CD4-positive, alpha-beta T cell treated with Interleukin-17A for 4 hours (primary cell): Measurements from ENCODE around the gene LCNL1.

Source experiments
- DNase-seq: peaks from one replicate; pipeline ENCODE4 v3.0.0-alpha.2; 2020; ENCODE audit warnings: mixed read lengths

LCNL1 gene

DNA sequence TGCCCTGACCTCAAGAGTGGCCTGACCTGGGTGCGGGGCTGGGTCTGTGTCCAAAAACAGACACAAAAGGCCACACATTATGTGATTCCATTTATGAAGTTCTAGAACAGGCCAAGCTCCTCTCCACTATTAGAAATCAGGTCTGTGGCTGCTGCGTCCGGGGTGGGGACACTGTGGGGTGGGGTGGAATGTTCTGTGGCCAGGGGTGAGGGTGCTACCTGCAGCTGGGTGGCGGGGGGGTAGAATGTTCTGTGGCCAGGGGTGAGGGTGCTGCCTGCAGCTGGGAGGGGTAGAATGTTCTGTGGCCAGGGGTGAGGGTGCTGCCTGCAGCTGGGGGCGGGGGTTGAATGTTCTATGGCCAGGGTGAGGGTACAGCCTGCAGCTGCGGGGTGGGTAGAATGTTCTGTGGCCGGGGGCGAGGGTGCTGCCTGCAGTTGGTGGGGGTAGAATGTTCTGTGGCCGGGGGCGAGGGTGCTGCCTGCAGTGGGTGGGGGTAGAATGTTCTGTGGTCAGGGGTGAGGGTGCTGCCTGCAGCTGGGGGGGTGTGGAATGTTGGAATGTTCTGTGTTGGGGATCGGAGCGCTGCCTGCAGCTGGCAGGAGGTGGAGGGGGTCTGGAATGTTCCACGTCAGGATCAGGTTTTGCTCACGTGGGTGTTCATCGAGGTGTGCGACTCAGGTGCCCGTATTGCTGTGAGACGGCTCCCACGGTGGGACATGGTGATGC, 22.4 kb upstream of the LCNL1 start:
- DNase-seq = peak; percentile 34

DNA sequence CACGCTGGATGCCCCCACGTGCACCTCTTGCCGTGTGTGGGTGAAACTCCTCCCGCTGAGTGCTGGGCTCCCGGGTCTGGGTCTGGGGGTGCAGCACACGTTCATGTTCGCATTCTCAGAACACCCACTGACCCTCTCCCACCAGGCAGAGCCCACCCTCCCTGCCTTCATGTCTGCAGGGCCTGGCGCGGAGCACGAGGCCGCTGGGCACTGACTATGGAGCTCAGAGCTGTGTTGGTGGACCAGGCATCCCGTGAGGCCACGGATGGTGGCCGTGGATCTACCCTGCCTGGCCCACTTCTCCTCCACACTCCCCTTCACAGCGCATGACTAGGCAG, 21.9 kb upstream of the LCNL1 start:
- DNase-seq = no peak

DNA sequence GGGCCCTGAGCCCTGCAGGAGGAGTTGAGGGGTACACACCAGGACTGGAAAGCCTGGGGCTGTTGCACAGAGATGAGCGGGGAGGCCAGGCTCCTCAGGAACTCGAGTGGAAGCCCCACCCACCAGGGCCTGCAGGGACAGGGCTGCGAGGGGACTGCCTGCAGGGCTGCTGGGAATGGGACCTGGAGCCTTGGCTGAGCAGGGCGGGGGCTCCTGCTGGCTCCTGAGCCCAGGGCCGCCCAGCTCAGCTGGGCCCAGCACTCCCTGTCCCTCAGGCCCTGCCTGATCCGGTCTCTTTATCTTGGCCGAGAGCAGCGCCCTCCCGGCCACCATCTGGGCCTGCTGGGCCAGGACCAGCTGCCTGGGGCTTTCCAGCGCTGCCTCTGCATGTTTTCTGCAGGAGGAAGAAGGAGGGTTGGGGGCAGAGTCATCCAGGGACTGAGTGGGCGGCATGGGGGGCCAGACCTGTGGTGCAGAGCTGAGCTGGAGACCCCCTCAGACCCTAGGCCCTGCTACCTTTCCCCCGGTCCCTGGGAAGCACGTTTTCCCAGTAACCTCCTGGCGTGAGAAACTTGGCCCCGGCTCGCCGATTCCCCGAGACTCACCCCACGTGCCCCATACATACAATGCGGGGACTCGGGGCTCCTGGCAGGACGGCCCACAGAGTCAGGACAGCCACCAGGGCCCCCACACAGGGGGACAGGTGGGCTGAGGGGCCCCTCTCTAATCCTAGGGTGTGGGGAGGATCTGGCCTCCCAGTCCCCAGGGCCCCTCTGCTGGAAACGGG, 21.3 kb upstream of the LCNL1 start:
- DNase-seq = no peak

DNA sequence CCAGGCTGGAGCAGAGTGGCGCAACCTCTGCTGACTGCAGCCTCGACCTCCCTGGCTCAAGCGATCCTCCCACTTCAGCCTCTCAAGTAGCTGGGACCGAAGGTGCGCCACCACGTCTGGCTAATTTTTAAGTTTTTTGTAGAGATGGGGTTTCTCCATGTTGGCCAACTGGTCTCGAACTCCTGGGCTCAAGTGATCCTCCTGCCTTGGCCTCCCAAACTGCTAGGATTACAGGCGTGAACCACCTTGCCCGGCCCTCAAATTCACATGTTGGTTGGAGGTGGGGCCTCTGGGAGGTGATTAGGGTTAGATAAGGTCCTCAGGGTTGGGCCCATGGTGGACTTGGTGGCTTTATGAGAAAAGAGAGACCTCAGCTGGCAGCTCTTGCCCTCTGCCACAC, 20.6 kb upstream of the LCNL1 start:
- DNase-seq = no peak

- no peak for DNase-seq
Measured at GRCh38 chr9:136962701-136963248, 20.0 kb upstream of the LCNL1 start.

- DNase-seq = no peak
Measured at GRCh38 chr9:136963341-136963740, 19.5 kb upstream of the LCNL1 start.

DNA sequence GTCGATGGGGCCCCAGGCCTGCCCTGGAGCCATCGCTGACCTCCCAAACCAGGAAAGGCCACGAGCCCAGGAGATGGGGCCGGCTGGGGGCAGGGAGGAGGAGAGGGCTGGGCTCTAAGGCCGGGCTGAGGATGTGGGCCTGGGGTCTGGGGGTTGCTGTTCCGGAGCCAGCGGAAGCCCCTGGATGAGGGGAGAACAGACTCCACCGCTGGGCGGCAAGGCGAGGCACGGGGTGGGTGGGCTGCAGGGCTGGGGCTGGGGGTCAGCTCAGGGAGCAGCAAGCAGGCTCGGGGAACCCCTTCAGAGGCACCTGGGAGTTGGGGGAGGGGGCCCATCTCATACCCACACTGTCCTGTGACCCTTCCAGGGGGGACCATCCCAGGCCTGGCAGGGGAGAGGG, 19.0 kb upstream of the LCNL1 start:
- no peak for DNase-seq

GRCh38 chr9:136964171-136964689, 18.6 kb upstream of the LCNL1 start:
- DNase-seq = no peak

- DNase-seq = no peak
Measured at GRCh38 chr9:136964833-136965422, 17.9 kb upstream of the LCNL1 start.

- peak; percentile 35 for DNase-seq
Measured at GRCh38 chr9:136965771-136966484, 16.9 kb upstream of the LCNL1 start.

- no peak for DNase-seq
Measured at GRCh38 chr9:136968333-136969127, 14.3 kb upstream of the LCNL1 start.

- no peak for DNase-seq
Measured at GRCh38 chr9:136969150-136969549, 13.6 kb upstream of the LCNL1 start.

- DNase-seq = no peak
Measured at GRCh38 chr9:136969774-136970173, 13.0 kb upstream of the LCNL1 start.

DNA sequence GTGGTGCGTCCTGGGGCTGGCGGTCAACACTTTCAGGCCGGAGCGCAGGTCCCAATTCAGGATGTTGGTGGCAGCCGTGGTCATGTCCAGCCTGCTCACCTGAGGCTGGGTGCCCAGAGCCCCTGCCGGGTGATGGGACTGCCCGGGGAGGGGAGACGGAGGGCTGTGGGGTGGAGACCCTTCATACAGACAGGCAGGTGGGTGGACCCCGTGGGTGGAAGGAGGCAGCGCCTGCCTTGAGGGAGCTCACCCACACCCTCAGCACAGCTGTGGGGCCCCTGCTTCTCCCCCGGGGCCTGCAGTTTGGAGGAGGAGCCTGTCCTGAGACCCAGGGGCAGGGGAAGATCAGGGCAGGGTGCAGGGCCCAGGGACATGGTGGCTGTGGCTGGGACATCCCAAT, 12.4 kb upstream of the LCNL1 start:
- DNase-seq = no peak

DNA sequence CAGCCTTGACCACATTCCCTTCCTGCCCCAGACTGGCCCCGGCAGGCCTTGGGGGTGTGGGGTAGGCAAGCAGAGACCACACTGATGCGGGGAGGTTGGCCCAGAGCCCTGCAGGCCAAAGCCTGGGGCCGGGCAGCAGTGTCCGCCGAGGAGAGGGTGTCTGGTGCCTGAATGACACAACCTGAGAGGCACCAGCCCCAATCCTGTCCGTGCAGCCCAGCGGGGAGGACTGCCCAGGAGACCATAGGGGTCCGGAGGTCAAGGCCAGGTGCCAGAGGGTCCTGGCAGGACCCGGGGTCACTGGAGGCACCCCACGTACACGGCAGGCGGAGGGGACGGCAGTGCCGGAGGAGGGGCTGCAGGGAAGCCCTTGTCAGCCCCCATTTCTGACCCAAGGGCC, 11.0 kb upstream of the LCNL1 start:
- no peak for DNase-seq

DNA sequence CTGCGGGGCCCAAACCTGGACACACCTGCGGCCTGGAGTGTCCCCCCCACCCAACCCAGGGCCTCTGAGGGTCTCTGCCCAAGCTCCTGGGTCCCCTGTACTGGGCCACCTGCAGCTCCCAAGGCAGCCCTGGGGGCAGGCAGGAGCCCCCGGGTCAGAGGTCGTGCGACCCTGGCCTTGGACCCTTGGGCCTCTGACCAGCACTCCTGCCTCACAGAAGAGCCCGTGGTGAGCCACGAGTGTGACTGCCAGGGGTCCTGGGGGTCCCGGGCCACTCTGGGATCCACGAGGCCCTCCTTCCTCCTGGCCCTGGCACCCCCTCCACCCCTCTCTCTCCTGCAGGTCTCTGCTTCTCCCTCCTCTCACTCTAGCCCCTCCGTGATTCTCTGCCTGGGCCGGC, 10.5 kb upstream of the LCNL1 start:
- DNase-seq = no peak

GRCh38 chr9:136972743-136973142, 10.1 kb upstream of the LCNL1 start:
- DNase-seq = no peak

DNA sequence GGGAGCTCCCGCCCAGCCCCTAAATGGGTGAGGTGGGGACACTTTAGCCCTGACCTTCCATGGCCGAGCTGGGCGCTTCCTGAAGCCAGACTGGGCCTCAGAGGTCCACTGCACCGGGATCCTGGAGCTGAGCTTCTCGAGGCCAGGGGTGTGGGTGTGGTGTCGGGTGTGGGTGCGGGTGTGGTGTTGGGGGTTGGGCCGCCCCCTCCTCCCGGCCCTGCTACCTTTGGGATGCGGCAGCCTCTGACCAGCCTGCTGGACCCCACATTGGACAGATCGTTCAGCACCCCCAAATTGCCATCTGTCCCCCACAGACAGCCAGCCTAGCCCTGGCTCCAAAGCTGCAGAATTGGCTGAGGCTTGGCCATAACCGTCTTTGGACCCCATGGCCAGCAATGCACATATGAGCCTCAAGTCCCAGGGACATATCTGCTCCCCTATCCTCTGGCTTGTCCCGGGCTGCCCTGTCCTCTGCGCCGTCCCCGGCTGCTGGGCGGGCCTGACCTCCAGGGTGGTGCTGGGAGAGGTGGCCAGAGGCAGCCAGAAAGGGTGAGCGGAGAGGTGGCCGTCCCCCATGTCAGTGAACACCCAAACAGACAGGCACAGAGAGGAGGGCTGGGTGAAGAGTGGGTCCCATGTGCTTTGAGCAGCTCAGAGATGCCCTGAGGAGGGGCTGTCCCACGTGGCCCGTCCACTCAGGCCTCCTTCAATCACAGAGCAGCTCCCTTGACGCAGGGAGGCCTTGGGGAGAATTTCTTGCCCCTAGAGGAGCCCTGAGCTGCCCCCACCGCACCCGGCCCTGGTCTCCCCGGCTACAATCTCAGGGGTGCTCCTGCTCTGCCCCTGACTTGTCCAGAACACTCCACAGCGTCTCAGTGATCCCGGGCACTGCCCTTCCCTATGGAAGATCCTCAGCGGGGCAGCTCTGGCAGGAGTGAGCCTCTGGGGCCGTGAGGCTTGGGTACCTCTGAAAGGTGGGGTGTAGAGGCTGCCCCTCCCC, 8.9 kb upstream of the LCNL1 start:
- no peak for DNase-seq

GRCh38 chr9:136974817-136975535, 7.8 kb upstream of the LCNL1 start:
- DNase-seq = peak; percentile 48

DNA sequence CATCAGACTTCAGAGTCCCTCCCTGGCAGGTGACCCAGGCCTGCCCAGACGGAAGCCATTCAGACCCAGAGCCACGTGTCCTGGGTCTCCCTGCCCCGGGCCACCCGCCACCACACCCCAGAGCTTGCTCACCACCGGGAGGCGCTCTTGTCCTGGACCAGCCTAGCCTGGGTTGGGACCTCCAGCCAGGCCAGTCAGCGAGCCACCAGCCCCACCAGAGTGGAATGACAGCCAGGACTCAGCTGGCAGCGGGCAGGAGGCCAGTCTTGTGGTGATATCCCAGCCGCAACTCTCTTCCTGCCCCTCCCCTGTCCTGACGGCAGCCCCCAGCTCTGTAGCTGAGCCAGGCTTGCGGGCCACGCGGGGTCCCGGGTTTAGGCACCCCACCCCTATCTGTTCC, 7.1 kb upstream of the LCNL1 start:
- DNase-seq = peak; percentile 45
